ENCODE results near the gene ALKBH4. TPM values are rescaled to one million over a fixed set of nuclear protein-coding genes. Genes with fewer than 3 reads are reported as not detected.
"Not testable (repeated sequence)": the region's sequence is repeated elsewhere in the genome, so short reads cannot be mapped to it uniquely, and the experiment has no call there.

The ALKBH4 gene, protein sequence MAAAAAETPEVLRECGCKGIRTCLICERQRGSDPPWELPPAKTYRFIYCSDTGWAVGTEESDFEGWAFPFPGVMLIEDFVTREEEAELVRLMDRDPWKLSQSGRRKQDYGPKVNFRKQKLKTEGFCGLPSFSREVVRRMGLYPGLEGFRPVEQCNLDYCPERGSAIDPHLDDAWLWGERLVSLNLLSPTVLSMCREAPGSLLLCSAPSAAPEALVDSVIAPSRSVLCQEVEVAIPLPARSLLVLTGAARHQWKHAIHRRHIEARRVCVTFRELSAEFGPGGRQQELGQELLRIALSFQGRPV
- 13.2 TPM for polyA plus RNA-seq (2013, experiment 1 of 2)
- 13.2 TPM for polyA plus RNA-seq (2013, experiment 2 of 2)

DNA sequence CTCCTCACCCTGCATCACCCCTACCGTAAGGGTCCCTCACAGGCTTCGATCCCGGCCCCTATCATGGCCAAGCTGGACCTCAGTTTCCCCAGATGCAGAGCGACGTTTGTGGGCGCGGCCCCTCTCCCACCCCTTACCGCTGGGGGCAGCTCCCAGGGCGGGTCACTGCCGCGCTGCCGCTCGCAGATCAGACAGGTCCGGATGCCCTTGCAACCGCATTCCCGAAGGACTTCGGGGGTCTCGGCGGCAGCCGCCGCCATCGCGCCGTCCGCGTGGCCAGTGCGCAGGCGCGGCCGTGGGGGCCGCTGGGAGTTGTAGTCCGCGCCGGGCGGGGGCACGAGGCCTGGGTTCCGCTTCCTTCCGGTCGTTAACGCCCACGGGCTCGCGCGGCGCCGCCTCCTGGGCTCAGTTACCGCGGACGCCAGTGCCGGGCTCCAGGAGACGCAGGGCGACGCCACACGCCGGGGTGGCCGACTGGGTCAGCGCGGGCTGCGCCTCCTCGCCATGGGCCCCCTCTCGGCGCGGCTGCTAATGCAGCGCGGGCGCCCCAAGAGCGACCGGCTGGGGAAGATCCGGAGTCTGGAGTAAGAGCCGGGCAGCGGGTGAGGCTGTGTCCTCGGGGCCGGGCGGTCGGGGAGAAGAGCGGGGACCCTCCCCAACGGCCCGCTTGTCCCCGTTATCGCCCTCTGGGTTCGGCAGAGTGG lies at the start of gene ALKBH4, which contains the start of gene LRWD1:
TSS of gene ALKBH4 (minus strand) at position 287 of the 704 bp plus-strand sequence. CDS start at position 260, 27 bp downstream.
TSS of gene LRWD1 (plus strand) at position 408 of the 704 bp plus-strand sequence. CDS start at position 505, 97 bp downstream.
- peaks cover 14% of the 10 kb centered on the region for H3K79me1 ChIP-seq (ENCODE audit: low read depth, low read length)
- H2BK15ac ChIP-seq (ENCODE audit: low read length): peak within 1 kb of the TSS; percentile 67
- H4K91ac ChIP-seq (ENCODE audit: low read depth, low read length, poor library complexity): no peak within 1 kb of the TSS
- H2AFZ ChIP-seq (ENCODE audit: low read length): peak within 1 kb of the TSS; percentile 99
- H3K18ac ChIP-seq (ENCODE audit: low read length): peak within 1 kb of the TSS; percentile 97
- H3K4ac ChIP-seq (ENCODE audit: low read length): peak within 1 kb of the TSS; percentile 26
- no peak within 1 kb of the TSS for H3K27ac ChIP-seq (replicated peaks; ENCODE audit: low read length)
- H3K4me1 ChIP-seq (ENCODE audit: control insufficient read depth in 2 of 2, insufficient read depth in 1 of 2, low read depth in 1 of 2, low read length in 2 of 2): peaks cover 6% of the 10 kb centered on the region in 2 donors
- peak within 1 kb of the TSS; percentile 93 for H3K4me2 ChIP-seq (ENCODE audit: insufficient read depth, low read length, poor library complexity, severe bottlenecking)
- H3K27me3 ChIP-seq (ENCODE audit: control insufficient read depth in 3 of 3, insufficient read depth in 3 of 3, low read depth in 1 of 3, low read length in 3 of 3): no peaks in the 10 kb centered on the region
- peak within 1 kb of the TSS; percentile 29 for H2AK5ac ChIP-seq (ENCODE audit: low read depth, low read length)
- H3K14ac ChIP-seq (ENCODE audit: low read length): peak within 1 kb of the TSS; percentile 99
- peak within 1 kb of the TSS; percentile 97 for H3K9ac ChIP-seq (ENCODE audit: low read depth, low read length, poor library complexity)
- peak within 1 kb of the TSS; percentile 90 to 97 for H3K4me3 ChIP-seq (ENCODE audit: low read length in 2 of 2)
- H3K36me3 ChIP-seq (replicated peaks in 1 of 2; ENCODE audit: control insufficient read depth in 2 of 2, insufficient read depth in 2 of 2, low read length in 2 of 2): peaks cover 11 to 30% of the 10 kb centered on the region in 2 donors
- peak within 1 kb of the TSS; percentile 50 for H2BK12ac ChIP-seq (ENCODE audit: low read length)
- peak within 1 kb of the TSS; percentile 87 for H3K23ac ChIP-seq (ENCODE audit: low read depth, low read length, poor library complexity)
- peaks cover 0 to 2% of the 10 kb centered on the region in 2 donors for H3K9me3 ChIP-seq (replicated peaks in 1 of 2; ENCODE audit: control insufficient read depth in 2 of 2, insufficient read depth in 1 of 2, low read depth in 1 of 2, low read length in 2 of 2)
- WGBS, 2 donors (ENCODE audit: extremely low coverage in 2 of 2, insufficient read length in 2 of 2, insufficient replicate concordance in 1 of 2): no CpG with 5 or more reads among the region's 81 CpGs
- peak within 1 kb of the TSS; percentile 66 for H4K8ac ChIP-seq (ENCODE audit: low read depth, low read length)
- H2BK120ac ChIP-seq (ENCODE audit: low read depth, low read length): no peak within 1 kb of the TSS
- peak within 1 kb of the TSS; percentile 72 for H2BK5ac ChIP-seq (ENCODE audit: low read length)
- peak; percentile 92 for DNase-seq (ENCODE audit: low spot score)

DNA sequence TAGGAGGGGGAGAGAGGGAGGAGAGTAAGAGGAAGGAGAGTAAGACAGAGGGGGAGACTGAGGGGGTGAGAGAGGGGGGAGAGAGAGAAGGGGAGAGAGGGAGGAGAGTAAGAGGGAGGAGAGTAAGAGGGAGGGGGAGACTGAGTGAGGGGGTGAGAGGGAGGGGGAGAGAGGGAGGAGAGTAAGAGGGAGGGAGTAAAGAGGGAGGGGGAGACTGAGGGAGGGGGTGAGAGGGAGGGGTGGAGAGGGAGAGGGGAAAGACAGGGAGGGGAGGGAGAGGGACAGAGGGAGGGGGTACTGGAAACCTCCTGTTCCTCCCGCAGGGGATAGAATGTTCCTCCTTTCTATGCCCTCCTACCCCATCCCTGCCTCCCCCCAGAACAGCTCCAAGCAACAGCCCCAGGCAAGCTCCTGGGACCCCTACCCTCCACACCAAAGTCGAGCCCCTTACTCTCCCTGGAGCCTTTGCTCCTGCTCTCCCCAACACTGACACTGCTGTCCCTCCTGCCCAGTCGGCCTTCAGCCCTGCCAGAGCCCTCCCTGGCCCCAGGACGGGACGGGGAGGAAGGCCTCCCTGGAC lies 48.1 kb upstream of the ALKBH4 start:
- Histone ChIP-seq H4K91ac (ENCODE audit: low read depth, low read length, poor library complexity) (peak overlapping the region; percentile 79), H2AK5ac (ENCODE audit: low read depth, low read length) (peak overlapping the region; percentile 84), H3K4ac (ENCODE audit: low read length) (peak overlapping the region; percentile 76), H2AFZ (ENCODE audit: low read length) (peak overlapping the region; percentile 59), H3K4me3 (ENCODE audit: low read length in 2 of 2) (peak overlapping the region in 1 of 2 donors; percentile 36), H2BK12ac (ENCODE audit: low read length) (peak overlapping the region; percentile 99), H3K27ac (replicated peaks; ENCODE audit: low read length) (peak overlapping the region; percentile 76), H3K18ac (ENCODE audit: low read length) (peak overlapping the region; percentile 94), H3K9ac (ENCODE audit: low read depth, low read length, poor library complexity) (peak overlapping the region; percentile 72)
- H4K8ac ChIP-seq (ENCODE audit: low read depth, low read length); H3K27me3 ChIP-seq (ENCODE audit: control insufficient read depth in 3 of 3, insufficient read depth in 3 of 3, low read depth in 1 of 3, low read length in 3 of 3); H3K79me1 ChIP-seq (ENCODE audit: low read depth, low read length); H3K9me3 ChIP-seq (replicated peaks in 1 of 2; ENCODE audit: control insufficient read depth in 2 of 2, insufficient read depth in 1 of 2, low read depth in 1 of 2, low read length in 2 of 2); H2BK120ac ChIP-seq (ENCODE audit: low read depth, low read length); H3K23ac ChIP-seq (ENCODE audit: low read depth, low read length, poor library complexity); H2BK5ac ChIP-seq (ENCODE audit: low read length); H2BK15ac ChIP-seq (ENCODE audit: low read length); H3K4me2 ChIP-seq (ENCODE audit: insufficient read depth, low read length, poor library complexity, severe bottlenecking); H3K4me1 ChIP-seq (ENCODE audit: control insufficient read depth in 2 of 2, insufficient read depth in 1 of 2, low read depth in 1 of 2, low read length in 2 of 2); H3K36me3 ChIP-seq (replicated peaks in 1 of 2; ENCODE audit: control insufficient read depth in 2 of 2, insufficient read depth in 2 of 2, low read length in 2 of 2); H3K14ac ChIP-seq (ENCODE audit: low read length): not testable (repeated sequence)
- peak; percentile 86 for DNase-seq (ENCODE audit: low spot score)
- no CpG with 5 or more reads among the region's 5 CpGs for WGBS, 2 donors (ENCODE audit: extremely low coverage in 2 of 2, insufficient read length in 2 of 2, insufficient replicate concordance in 1 of 2)

DNA sequence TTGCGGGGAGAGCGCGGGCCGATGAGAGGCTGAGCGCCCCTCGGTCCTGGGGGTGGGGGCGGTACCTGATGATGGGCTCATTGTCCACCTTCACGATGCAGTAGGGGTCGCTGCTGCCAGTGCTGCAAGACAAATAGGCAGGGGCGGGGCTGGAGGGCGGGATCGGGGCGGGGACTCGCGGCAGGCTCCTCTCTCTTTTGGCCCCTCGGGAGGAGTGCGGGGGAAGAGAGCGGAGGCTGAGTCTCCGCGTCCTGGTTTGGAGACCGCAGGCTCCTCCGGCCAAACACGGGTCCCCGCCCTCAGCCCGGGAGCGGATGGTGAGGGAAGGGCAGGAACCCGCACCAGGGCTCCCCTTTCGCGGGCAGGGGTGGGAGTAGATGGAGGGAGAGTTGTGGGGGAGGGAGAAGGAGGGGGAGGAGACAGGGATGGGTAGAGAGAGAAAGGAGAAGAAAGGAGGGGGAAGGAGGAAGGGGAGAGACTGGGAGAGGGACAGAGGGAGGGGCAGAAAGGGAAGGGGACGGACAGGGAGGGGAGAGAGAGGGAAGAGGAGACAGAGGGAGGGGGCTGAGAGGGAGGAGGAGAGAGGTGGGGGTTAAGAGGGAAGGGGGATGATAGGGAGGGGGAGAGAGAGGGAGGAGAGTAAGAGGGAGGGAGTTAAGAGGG lies 47.3 kb upstream of the ALKBH4 start:
- H3K4ac ChIP-seq (ENCODE audit: low read length); H3K36me3 ChIP-seq (replicated peaks in 1 of 2; ENCODE audit: control insufficient read depth in 2 of 2, insufficient read depth in 2 of 2, low read length in 2 of 2); H3K4me2 ChIP-seq (ENCODE audit: insufficient read depth, low read length, poor library complexity, severe bottlenecking); H3K9me3 ChIP-seq (replicated peaks in 1 of 2; ENCODE audit: control insufficient read depth in 2 of 2, insufficient read depth in 1 of 2, low read depth in 1 of 2, low read length in 2 of 2); H3K23ac ChIP-seq (ENCODE audit: low read depth, low read length, poor library complexity); DNase-seq (ENCODE audit: low spot score); H3K79me1 ChIP-seq (ENCODE audit: low read depth, low read length); H3K4me1 ChIP-seq (ENCODE audit: control insufficient read depth in 2 of 2, insufficient read depth in 1 of 2, low read depth in 1 of 2, low read length in 2 of 2); H3K14ac ChIP-seq (ENCODE audit: low read length); H3K4me3 ChIP-seq (ENCODE audit: low read length in 2 of 2); H2BK15ac ChIP-seq (ENCODE audit: low read length); H4K8ac ChIP-seq (ENCODE audit: low read depth, low read length); H2AK5ac ChIP-seq (ENCODE audit: low read depth, low read length); H3K18ac ChIP-seq (ENCODE audit: low read length); H4K91ac ChIP-seq (ENCODE audit: low read depth, low read length, poor library complexity); H2BK12ac ChIP-seq (ENCODE audit: low read length); H2BK5ac ChIP-seq (ENCODE audit: low read length); H3K9ac ChIP-seq (ENCODE audit: low read depth, low read length, poor library complexity); H3K27ac ChIP-seq (replicated peaks; ENCODE audit: low read length); H3K27me3 ChIP-seq (ENCODE audit: control insufficient read depth in 3 of 3, insufficient read depth in 3 of 3, low read depth in 1 of 3, low read length in 3 of 3); H2BK120ac ChIP-seq (ENCODE audit: low read depth, low read length); H2AFZ ChIP-seq (ENCODE audit: low read length): not testable (repeated sequence)
- WGBS, 2 donors (ENCODE audit: extremely low coverage in 2 of 2, insufficient read length in 2 of 2, insufficient replicate concordance in 1 of 2): no CpG with 5 or more reads among the region's 30 CpGs
